ENCODE results near the gene PEX16.
"Not testable (repeated sequence)": the region's sequence is repeated elsewhere in the genome, so short reads cannot be mapped to it uniquely, and the experiment has no call there.

PEX16 gene

DNA sequence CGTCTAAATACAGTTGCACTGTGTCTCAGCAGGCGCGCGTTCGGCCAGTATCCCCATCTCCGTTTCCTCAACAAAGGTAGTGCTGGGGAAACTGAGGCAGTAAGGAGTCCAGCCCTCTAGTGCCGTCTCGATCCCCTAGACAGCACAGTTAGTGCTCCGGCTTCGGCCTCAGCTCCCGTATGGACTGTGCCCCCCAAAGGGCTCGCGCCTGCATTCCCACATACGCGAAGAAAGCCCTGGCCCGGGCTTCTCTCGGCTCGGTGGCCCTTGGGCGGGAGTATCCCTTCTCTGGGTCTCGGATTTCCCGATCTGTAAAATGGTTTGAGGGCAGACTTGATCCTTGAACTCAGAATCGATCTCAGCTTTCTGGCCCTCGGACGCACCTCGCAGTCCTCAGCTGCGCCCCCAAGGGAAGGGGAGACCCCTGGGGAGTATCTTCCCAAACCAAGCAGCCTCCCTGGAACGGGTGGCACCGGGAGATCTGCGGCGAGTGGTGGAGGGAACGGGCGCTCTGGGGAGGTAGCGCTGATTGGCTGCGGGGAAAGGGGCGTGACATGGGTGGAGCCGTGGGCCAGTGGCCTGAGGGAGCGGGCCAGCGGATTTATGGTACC lies 759 bp upstream of the PEX16 start:
- peak; percentile 48 for DNase-seq (ENCODE audit: low read depth)

DNA sequence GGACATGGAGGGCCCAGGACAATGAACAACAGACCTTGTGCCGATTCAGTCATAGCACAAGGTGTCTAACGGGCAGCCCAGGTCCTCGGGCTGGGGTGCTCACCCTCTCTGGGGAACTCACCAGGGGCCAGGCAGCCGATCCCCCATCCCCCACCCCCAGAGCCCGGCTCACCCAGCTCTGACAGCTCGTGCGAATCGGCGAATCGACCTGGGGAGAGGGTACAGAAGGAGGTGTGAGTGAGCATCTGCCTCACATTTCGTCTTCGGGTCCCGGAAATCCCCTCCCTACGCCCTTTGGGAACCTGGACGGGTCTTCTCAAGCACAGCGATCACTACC lies 423 bp downstream of the PEX16 start:
- no peak for DNase-seq (ENCODE audit: low read depth)

DNA sequence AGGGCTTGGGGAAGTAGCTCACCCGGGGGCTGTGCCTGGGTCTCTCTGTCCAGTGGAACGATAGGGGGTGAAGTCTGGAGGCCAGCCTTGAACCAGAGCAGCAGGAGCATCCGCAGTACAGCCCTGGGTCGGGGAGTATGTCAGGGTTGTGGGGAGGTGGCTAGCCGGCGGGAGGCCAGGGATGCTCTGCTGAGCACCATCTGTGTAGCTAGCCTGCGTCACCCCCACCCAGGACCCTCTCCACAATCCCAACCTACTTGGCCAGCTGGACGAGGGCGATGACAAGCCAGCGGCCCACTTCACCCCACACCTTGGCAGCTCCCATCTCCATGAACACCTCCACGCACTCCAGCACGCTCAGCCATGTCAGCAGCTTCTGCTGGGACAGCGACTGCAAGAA lies 2.2 kb downstream of the PEX16 start:
- DNase-seq (ENCODE audit: low read depth) = no peak

DNA sequence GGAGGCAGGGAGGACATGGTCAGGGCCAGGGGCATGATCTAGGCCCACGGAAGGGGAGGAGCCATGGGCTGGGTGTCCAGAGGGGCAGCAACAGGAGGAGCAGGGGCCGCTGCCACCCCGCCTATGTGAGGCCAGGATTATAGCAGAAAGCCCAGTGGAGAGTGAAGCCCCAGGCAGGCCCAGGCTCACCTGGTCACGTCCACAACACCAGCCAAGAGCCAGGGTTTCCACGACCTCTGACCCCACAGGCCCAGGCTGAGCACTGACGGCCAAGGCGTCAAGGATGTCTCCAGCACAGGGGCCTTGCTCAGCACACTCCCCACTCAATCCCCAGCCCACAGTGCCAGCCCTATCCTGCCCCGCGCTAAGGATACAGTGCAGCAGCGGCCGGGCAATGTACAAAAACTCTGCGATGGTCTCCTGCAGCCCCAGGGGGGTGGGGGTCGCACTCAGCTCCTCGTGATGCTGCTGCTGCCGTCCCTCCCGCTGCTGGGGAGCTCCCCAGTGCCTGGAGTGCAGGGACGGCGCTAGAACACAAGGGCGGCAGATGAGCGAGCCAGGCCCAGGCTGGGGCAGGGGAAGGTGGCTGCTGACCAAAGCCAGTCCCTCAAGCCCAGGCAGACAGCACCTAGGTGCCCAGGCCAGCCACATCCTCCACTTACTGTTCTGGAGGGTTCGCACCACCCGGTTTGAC lies 3.6 kb downstream of the PEX16 start:
- DNase-seq (ENCODE audit: low read depth) = no peak

DNA sequence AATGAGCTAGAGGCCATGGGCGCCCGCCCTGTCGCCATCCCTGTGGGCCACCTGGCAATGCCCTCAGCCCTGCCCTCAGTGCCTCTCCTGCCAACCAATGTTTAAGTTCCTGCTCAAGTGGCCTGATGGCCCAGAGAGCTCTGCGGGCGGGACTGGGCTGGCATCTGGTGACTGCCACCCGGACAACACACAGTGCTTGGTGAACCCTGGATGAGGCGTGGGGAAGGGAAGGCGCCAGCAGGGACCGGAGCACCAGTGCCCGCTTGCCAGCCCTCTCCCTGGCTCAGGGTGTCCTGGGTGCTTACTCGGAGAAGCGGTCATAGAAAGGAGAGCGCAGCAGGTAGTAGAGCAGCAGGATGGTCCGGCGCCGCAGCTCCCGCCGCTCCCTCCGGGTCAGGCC lies 4.2 kb downstream of the PEX16 start:
- no peak for DNase-seq (ENCODE audit: low read depth)

DNA sequence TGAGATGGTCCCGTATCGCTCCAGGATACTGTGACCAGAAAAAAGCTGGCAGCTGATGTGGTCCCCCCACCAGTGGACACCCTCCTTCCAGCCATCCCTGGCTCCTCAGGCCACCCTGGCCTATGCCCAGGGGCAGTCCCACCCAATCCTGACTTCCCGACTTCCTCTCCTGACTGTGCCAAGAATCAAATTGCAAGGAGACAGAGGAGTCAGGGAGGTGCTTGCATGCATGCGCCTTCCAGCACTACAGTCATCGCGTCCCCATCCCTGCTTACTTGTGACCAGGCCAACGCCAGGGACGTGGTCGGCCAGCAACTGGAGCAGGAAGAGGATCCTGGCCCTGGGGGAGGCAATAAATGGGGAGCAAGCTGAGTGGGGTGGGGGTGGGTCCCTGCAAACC lies 7.1 kb downstream of the PEX16 start:
- no peak for DNase-seq (ENCODE audit: low read depth)

DNA sequence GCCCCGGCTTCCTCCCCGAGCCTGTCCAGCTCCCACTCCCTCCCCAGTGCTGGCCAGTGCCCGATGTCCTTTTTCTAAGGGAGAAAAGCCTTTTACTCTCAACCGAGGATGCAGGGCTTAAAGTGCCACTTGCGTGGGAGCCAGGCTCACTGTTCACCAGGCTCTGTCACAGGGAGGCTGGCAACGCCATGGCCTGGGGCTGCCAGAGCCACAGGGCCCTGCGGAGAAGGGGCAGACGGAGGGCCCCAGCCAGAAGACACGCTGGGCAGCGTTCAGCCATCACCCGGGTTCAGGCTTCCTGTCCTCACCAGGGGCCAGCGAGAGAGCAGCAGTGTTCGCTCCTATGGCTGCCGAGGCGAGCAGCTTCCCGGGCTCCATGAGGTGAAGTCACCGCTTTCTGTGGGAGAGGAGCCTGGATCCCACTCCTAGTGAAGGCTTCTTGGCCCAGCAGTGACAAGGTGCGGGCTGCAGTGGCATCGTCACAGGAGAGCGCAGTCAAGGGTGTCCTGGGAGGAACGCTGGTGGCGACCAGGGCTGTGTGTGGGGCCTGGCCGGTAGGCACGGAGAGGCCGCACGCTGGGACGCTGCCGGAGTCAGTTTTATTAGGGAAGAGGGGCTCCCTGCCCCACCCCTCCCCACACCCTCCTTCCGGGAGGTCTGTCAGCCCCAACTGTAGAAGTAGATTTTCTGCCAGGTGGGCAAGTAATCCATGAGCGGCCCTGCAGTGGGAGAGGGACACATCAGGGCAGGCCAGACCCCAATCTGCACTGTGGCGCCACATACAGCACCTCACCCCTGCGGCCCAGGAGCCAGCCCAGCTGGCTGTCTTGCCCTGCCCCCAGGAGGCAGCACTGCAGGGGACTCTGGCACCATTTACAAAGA lies 7.8 kb downstream of the PEX16 start:
- DNase-seq (ENCODE audit: low read depth) = no peak

DNA sequence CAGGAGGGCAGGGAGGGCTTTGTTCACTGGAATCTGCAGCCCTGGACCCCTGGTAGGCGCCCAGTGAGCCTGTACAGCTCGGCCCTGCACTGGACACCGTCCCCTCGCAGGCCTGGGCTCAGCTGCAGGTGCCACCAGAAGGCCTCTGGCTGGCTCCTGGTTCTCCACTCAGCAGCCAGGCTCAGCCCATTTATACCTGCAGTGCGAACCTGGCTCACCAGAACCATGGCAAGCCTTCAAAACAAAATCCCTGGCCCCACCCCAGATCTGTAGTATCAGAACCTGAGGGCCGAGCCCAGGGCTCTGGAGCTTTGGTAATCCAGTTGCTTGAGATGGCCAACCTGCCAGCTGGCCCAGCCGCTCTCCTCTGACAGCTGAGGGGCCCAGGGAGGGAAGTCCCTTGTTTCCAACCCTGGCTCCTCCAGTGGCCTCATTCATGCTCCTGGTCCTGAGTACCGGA lies 9.7 kb downstream of the PEX16 start:
- no peak for DNase-seq (ENCODE audit: low read depth)

DNA sequence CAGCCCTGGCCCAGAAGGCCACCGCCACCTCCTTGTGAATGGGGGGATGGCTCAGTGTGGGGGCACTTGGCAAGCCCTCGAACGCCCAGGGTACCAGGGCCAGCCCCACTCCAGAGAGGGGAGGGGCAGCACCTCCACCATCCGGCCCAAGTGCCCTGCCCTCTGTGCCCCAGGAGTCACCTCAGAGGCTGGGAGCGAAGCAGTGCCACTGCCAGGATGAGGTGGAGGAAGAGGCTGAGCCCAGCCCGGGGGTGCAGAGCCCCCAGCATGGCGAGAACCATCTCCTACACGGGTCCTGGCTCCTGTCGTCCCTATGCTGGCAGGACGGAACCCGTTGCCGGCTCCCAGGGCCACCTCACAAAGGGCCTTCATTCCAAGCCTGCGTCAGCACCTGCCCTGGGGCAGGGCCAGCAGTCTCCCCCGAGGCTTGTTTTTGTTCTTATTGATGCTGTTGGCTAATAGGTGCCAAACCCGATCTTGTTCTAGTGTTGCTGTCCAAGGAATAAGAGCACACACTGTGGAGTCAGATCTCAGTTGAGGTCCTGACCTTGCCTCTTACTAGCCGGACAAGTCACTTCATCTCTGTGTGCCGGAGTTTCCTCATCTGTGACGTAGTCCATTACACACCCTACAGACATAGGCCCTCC lies 10.6 kb downstream of the PEX16 start, which contains the start of gene FREY1:
FREY1 (minus strand) TSS at position 307 of the 647 bp plus-strand sequence; CDS start at position 281, 26 bp downstream.
- DNase-seq (ENCODE audit: low read depth) = no peak

DNA sequence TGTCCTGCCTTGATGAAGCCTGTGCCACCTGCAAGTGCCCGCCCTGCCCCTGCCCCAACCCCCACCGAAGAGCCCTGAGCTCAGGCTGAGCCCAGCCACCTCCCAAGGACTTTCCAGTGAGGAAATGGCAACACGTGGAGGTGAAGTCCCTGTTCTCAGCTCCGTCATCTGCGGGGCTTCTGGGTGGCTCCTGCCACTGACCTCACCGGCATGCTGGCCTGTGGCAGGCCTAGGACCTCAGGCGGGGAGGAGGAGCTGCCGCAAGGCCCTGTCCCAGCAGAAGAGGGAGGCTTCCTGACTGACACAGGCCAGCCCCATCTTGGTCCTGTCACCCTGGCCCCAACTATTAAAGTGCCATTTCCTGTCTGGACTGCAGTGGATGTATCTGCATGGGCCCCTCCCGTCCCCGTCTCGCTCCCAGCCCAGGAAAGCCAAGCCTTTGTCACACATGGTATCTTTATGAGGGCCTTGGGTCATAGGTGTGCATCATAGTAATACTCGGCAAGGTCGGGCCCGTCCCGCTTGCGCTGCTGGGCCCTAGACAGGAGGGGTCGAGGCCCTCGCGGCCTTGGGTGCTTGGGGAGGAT lies 11.5 kb downstream of the PEX16 start:
- no peak for DNase-seq (ENCODE audit: low read depth)

DNA sequence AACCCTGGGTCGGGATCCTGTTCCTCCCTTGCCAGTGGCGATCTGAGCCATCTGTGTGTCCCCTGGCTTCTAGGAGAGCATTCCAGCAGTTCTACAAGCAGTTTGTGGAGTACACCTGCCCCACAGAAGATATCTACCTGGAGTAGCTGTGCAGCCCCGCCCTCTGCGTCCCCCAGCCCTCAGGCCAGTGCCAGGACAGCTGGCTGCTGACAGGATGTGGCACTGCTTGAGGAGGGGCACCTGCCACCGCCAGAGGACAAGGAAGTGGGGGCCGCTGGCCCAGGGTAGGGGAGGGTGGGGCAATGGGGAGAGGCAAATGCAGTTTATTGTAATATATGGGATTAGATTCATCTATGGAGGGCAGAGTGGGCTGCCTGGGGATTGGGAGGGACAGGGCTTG lies 12.1 kb downstream of the PEX16 start:
- DNase-seq (ENCODE audit: low read depth) = not testable (repeated sequence)

DNA sequence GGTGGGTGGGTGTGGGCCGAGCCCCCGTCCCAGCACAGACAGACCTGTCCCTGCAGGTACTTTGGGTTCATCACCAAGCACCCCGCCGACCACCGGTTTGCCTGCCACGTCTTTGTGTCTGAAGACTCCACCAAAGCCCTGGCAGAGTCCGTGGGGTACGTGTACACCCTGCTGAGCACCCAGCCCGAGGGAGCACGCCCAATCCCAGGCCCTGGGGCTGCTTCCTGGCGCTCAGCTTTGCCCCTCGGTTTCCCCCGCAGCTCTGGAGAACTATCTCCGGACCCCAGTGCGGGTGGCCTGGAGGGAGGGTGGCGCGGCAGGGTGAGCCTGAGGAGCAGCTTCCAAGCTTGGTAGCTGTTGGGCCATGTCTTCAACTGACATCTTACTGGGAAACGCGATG lies 12.6 kb downstream of the PEX16 start:
- DNase-seq (ENCODE audit: low read depth) = no peak

DNA sequence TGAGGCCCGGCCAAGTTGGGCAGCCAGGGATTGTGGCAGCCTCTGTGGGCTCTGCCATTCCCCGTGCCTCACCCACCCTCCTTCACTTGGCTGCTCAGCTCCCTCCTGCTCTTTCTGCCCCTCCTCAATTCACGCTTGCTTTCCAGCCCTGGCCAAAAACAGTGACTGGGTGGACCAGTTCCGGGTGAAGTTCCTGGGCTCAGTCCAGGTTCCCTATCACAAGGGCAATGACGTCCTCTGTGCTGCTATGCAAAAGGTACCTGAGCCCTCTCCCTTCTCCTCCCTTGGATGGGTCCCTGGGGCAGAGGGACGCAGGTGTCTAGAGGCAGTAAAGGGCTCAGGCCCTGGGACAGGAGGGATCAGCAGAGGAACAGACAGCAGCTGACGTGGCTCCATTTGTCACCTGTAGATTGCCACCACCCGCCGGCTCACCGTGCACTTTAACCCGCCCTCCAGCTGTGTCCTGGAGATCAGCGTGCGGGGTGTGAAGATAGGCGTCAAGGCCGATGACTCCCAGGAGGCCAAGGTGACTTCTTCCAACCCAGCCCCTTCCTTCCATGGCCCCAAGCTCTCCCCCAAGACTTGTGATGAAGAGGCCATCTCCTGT lies 13.3 kb downstream of the PEX16 start:
- no peak for DNase-seq (ENCODE audit: low read depth)

DNA sequence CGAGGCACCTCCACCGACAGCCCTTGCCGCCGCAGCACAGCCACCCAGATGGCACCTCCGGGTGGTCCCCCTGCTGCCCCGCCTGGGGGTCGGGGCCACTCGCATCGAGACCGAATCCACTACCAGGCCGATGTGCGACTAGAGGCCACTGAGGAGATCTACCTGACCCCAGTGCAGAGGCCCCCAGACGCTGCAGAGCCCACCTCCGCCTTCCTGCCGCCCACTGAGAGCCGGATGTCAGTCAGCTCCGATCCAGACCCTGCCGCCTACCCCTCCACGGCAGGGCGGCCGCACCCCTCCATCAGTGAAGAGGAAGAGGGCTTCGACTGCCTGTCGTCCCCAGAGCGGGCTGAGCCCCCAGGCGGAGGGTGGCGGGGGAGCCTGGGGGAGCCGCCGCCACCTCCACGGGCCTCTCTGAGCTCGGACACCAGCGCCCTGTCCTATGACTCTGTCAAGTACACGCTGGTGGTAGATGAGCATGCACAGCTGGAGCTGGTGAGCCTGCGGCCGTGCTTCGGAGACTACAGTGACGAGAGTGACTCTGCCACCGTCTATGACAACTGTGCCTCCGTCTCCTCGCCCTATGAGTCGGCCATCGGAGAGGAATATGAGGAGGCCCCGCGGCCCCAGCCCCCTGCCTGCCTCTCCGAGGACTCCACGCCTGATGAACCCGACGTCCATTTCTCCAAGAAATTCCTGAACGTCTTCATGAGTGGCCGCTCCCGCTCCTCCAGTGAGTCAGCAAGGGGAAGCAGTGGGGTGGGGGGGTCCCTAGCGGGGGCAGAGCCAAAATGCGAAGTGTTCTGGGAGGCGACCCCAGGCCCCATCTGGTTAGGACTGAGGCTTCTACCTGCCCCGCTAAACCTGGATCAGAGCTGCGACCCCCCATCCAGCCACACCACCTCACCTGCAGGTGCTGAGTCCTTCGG lies 15.0 kb downstream of the PEX16 start:
- DNase-seq (ENCODE audit: low read depth) = no peak

DNA sequence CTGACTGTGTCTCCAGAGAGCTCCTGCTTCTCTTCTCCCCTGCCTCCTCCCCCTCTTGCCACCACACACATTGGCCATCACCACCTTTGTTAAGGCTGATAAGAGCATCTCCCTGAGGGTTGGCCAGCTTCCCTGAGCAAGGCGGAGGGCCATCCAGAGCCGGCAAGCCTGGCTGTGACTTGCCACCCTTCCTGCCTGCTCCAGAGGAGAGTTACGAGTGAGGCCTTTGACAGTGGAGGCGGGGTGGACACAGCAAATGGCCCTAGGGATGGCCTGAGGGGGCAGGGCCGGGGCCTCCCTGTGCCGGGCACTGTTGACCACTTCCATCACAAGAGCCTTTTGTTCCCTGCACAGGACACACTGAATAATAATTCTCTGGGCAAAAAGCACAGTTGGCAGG lies 16.1 kb downstream of the PEX16 start:
- no peak for DNase-seq (ENCODE audit: low read depth)

DNA sequence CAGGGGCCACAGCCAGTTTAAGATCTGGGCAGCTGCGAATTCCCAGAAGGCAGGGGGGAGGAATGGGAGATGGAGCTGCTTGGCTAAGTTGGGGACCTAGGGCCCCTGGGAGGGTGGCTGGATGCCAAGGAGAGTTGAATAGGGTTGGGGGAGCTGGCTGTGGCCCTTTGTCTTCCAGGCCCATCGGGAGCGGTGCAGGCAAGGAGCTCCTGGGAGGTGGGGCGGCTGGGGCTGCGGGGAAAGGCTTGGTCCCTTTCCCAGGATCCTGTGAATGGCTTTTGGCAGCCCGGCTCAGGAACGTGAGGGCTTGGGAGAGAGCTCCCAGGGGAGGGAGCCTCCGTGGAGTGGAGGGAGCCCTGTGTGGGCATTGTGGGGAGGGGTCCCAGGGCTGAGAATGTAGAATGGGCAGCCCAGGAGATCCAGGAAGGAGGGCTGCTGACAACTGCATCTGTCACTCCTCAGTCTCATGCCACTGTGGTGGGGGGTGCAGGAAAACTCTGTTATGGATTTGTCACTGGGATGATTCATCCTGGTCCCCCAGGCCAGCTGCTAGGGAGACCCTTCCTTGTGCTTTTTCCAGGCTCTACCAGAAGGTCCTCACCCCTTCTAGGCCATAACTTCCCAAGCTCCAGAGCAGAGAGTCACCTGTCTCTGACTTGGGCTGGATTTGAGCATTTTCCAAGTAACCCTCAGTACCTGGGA lies 16.6 kb downstream of the PEX16 start:
- DNase-seq (ENCODE audit: low read depth) = no peak

DNA sequence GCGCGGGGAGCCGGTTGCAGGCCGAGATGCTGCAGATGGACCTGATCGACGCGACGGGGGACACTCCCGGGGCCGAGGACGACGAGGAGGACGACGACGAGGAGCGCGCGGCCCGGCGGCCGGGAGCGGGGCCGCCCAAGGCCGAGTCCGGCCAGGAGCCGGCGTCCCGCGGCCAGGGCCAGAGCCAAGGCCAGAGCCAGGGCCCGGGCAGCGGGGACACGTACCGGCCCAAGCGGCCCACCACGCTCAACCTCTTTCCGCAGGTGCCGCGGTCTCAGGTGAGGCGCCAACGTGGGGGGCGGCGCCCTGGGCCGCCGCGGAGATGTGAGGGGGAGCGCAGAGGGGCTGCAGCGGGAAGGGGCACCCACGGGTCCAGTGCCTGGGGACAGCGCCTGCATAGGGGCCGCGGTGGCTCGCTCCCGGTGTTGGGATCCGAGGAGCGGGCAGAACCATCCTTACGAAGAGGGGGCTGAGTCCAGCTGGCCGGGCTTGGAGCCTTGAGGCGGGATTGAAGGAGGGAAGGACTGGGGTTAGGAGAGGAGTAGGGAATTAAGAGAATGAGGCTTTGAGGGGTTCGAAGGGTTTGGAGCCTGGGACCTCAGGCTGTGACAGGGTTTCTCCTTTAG lies 17.4 kb downstream of the PEX16 start:
- DNase-seq (ENCODE audit: low read depth) = not testable (repeated sequence)

DNA sequence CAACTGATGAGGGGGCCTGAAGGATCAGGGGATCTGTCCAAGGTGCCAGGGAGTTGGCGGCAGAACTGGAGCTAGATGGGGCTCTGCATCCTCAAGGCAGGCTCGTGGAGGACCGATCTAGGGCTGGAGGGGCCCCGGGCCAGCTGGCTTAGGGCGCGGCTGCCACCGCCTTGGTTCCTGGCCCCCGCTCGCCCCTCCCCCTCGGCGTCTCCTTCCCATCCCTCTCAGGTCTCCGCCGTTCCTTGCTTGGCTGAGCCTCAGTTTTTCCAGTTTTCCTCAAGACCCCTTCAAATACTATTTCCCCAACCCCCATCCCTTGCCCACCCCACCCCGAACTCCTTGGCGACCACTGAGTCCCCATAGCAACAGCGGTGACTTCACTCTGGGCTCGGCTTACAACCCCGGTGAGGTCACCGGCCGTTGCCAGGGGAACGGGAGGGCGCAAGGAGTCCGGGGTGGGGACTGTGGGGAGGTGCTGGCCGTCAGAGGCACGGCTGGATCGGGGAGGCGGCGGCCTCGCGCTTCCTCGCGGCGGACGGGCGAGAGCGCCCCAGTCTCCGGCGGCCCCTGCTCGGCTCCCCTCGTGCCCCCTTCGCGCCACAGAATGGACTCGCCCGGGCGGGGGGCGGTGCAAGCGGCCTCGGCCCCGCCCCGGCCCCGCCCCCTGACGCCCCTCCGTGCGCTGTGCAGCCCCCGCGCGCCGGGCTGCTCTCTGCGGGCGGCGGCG lies 18.1 kb downstream of the PEX16 start:
- DNase-seq (ENCODE audit: low read depth) = peak; percentile 65

DNA sequence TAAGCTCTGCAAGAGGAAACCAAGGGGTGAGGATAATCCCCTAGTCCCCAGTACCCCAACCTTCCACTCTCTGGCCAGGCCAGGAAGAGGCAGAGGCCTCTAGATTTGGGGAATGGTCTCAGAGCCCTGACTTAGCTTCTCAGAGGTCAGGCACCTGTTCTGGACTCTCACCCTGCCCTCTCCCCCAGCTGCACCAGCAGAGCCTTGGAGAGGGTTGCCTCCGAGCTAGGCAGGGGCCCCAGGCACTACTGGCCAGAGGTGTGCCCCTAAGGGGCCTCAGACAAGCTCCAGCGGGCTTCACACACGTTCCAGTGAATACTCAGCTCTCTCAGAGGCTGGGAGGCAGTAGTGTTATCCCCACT lies 18.6 kb downstream of the PEX16 start:
- no peak for DNase-seq (ENCODE audit: low read depth)

All from stimulated activated CD8-positive, alpha-beta memory T cell treated with anti-CD3 and anti-CD28 coated beads, Interleukin-4, amount 100 ng/mL, for 24 hours (primary cell).